Liver (tissue), 9 donors: Measurements from ENCODE around the gene CACNB1. TPM values are rescaled to one million over a fixed set of nuclear protein-coding genes. Genes with fewer than 3 reads are reported as not detected.

Source experiments
- DNase-seq: peaks from one replicate; pipeline ENCODE4 v3.0.0-alpha.2; 2017; ENCODE audit warnings: low spot score
- H3K27ac ChIP-seq, 2 donors: one replicate each; pipeline ENCODE4 v1.7.0; 2013; ENCODE audit warnings: inconsistent platforms in 2 of 2, low read length in 2 of 2, control low read depth in 1 of 2, low read depth in 1 of 2, mild to moderate bottlenecking in 1 of 2
- H3K27me3 ChIP-seq, 4 donors: one replicate each; pipeline versions ENCODE4 v1.6.1 to v1.7.0; 2013; ENCODE audit warnings: low read length in 3 of 4, inconsistent platforms in 1 of 4, mild to moderate bottlenecking in 1 of 4, moderate library complexity in 1 of 4; ENCODE audit not compliant: control insufficient read depth in 4 of 4, insufficient read depth in 4 of 4
- H3K36me3 ChIP-seq, 4 donors: one replicate each; pipeline versions ENCODE4 v1.6.1 to v1.7.0; 2013; ENCODE audit warnings: low read length in 3 of 4, mild to moderate bottlenecking in 3 of 4, low read depth in 1 of 4, moderate library complexity in 1 of 4; ENCODE audit not compliant: control insufficient read depth in 4 of 4, insufficient read depth in 3 of 4
- H3K4me1 ChIP-seq, 4 donors: one replicate each; pipeline versions ENCODE4 v1.6.1 to v1.7.0; 2013; ENCODE audit warnings: low read length in 3 of 4, mild to moderate bottlenecking in 3 of 4, moderate library complexity in 1 of 4; ENCODE audit not compliant: control insufficient read depth in 4 of 4, insufficient read depth in 4 of 4
- H3K4me3 ChIP-seq, 3 donors: one replicate each; pipeline versions ENCODE4 v1.6.1 to v1.7.0; 2013; ENCODE audit warnings: low read length in 3 of 3, control low read depth in 1 of 3, low read depth in 1 of 3, mild to moderate bottlenecking in 1 of 3
- H3K9ac ChIP-seq, 2 donors: one replicate each; pipeline ENCODE4 v1.7.0; 2013; ENCODE audit warnings: low read length in 2 of 2, mild to moderate bottlenecking in 2 of 2, moderate library complexity in 2 of 2, control low read depth in 1 of 2, low read depth in 1 of 2
- H3K9me3 ChIP-seq, 4 donors: one replicate each; pipeline versions ENCODE4 v1.6.1 to v1.7.0; 2013; ENCODE audit warnings: low read length in 3 of 4; ENCODE audit not compliant: control insufficient read depth in 4 of 4
- EGR1 ChIP-seq, 2 donors: IDR thresholded peaks; 2 replicates each; pipeline ENCODE4 v1.6.1; 2016 to 2018; ENCODE audit warnings: antibody characterized with exemption in 2 of 2, low read depth in 2 of 2
- FOXA1 ChIP-seq: IDR thresholded peaks from 2 replicates; pipeline ENCODE4 v1.6.1; 2016; ENCODE audit warnings: antibody characterized with exemption
- FOXA2 ChIP-seq: IDR thresholded peaks from 2 replicates; pipeline ENCODE4 v1.6.1; 2016; ENCODE audit warnings: antibody characterized with exemption
- GABPA ChIP-seq, 2 donors: IDR thresholded peaks in 1 of 2; conservative IDR thresholded peaks in 1 of 2; 2 replicates each; pipeline ENCODE4 v1.6.1; 2016; ENCODE audit warnings: antibody characterized with exemption in 2 of 2, mild to moderate bottlenecking in 1 of 2, moderate library complexity in 1 of 2
- HNF4A ChIP-seq, 2 donors: conservative IDR thresholded peaks; 2 replicates each; pipeline ENCODE4 v1.6.1; 2016; ENCODE audit warnings: antibody characterized with exemption in 2 of 2, mild to moderate bottlenecking in 2 of 2
- HNF4G ChIP-seq: IDR thresholded peaks from 2 replicates; pipeline ENCODE4 v1.6.1; 2016; ENCODE audit warnings: antibody characterized with exemption
- JUND ChIP-seq, 2 donors: IDR thresholded peaks; 2 replicates each; pipeline ENCODE4 v1.6.1; 2016; ENCODE audit warnings: antibody characterized with exemption in 2 of 2
- NR2F2 ChIP-seq: IDR thresholded peaks from 2 replicates; pipeline ENCODE4 v1.6.1; 2016; ENCODE audit warnings: antibody characterized with exemption
- RAD21 ChIP-seq, 2 donors: IDR thresholded peaks; 2 replicates each; pipeline ENCODE4 v1.6.1; 2016; ENCODE audit warnings: antibody characterized with exemption in 2 of 2, mild to moderate bottlenecking in 2 of 2
- RXRA ChIP-seq, 2 donors: IDR thresholded peaks; 2 replicates each; pipeline ENCODE4 v1.6.1; 2017 to 2018; ENCODE audit warnings: antibody characterized with exemption in 2 of 2, mild to moderate bottlenecking in 1 of 2
- SP1 ChIP-seq: IDR thresholded peaks from 2 replicates; pipeline ENCODE4 v1.6.1; 2018; ENCODE audit warnings: antibody characterized with exemption, mild to moderate bottlenecking
- TAF1 ChIP-seq: conservative IDR thresholded peaks from 2 replicates; pipeline ENCODE4 v1.6.1; 2016; ENCODE audit warnings: antibody characterized with exemption, mild to moderate bottlenecking
- YY1 ChIP-seq: IDR thresholded peaks from 2 replicates; pipeline ENCODE4 v1.6.1; 2016; ENCODE audit warnings: antibody characterized with exemption, mild to moderate bottlenecking
- WGBS: extraction: QIAGEN DNeasy Blood & Tissue Kit; methylation state at CpG from one replicate; pipeline ENCODE4 v1.1.7; 2013; 5-methylcytosine and 5-hydroxymethylcytosine counted together
- polyA plus RNA-seq, 2 donors: library from polyadenylated mRNA; stranded (reverse) in 1 of 2; unstranded in 1 of 2; fragments of 200-250 nt in 1 of 2; fragments of >200 nt in 1 of 2; fragmentation: Nextera tagmentation in 1 of 2; extraction: Ambion mirVana in 1 of 2; gene quantifications; one replicate each; pipeline versions ENCODE4 v1.2.1 to v1.2.3, GENCODE V29; 2013 to 2015
- total RNA-seq, 2 donors: library from RNA; depleted of rRNA; stranded (reverse); fragments of >200 nt; gene quantifications; one replicate each; pipeline ENCODE4 v1.2.3, GENCODE V29; 2014
- TF ChIP-seq, protein P1 (sequence below): IDR thresholded peaks from 2 replicates; pipeline ENCODE4 v1.6.1; 2016; ENCODE audit warnings: antibody characterized with exemption, mild to moderate bottlenecking
- TF ChIP-seq, protein P2 (sequence below): fragments of 150-350 bp; IDR thresholded peaks from 2 replicates; pipeline ENCODE4 v1.5.1; 2017; ENCODE audit warnings: improper control_type of control experiment, low read depth, low read length; ENCODE audit not compliant: missing input control
- TF ChIP-seq, protein P3 (sequence below): IDR thresholded peaks from 2 replicates; pipeline ENCODE4 v1.6.1; 2016; ENCODE audit warnings: antibody characterized with exemption
- TF ChIP-seq, protein P4 (sequence below): IDR thresholded peaks from 2 replicates; pipeline ENCODE4 v1.6.1; 2016; ENCODE audit warnings: antibody characterized with exemption
- TF ChIP-seq, protein P5 (sequence below): IDR thresholded peaks from 2 replicates; pipeline ENCODE4 v1.6.1; 2016; ENCODE audit warnings: antibody characterized with exemption
- donor health status: healthy.
- donor health status: healthy.
- donor health status: healthy.
- donor health status: healthy.
- donor health status: healthy.

CACNB1 gene
- total and polyA plus RNA-seq, 4 donors = 0.05 to 1.3 (median 0.26) TPM

DNA sequence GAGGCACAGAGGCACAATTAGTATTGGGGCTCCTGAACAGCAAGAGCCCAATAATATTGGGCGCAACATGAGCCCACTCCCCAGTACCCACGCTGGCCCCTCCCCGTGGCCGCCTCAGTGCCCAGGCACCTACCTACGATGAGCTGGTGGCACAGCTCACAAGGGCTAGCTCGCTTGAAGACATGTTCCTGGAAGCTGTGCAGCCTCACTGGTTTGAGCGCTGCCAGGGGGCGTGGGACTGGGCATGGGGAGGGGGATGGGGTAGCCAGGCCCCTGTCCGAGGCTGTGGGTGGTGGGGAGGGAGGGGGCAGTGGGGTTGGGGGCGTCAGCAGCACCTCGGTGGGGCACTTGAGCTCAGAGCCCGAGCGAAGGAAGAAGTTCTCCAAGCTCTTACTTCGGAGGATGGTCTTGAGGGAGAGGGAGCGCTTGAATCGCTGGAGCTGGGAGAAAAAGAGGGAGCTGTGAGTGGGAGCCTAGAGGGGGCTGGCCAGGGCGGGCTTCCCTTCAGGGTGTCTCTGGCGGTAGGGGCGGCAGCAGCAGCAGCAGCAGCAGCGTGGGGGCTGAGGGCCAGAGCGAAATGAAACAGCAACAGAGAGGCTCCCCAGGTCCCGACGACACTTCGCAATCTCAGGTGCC is 20.4 kb upstream of the CACNB1 start:
- Histone ChIP-seq H3K9me3 (no peaks in the 10 kb centered on the region), H3K27ac (no peak overlapping the region), H3K36me3 (no peaks in the 10 kb centered on the region), H3K4me3 (no peak overlapping the region), H3K4me1 (no peaks in the 10 kb centered on the region), H3K27me3 (no peaks in the 10 kb centered on the region), H3K9ac (no peak overlapping the region)
- no peak for DNase-seq
- WGBS = 21% methylated on average over 24 of the region's 24 CpGs
- TF ChIP-seq RXRA (IDR thresholded peaks at IDR 0.05) (no peak), EGR1 (IDR thresholded peaks at IDR 0.05; ENCODE audit: low read depth in 2 of 2) (no peak), HNF4A (conservative IDR thresholded peaks at IDR 0.05) (no peak), SP1 (no peak), JUND (IDR thresholded peaks at IDR 0.05) (no peak), YY1 (no peak), HNF4G (no peak), FOXA1 (no peak), RAD21 (IDR thresholded peaks at IDR 0.05) (no peak), TAF1 (no peak), FOXA2 (no peak), NR2F2 (no peak), GABPA (IDR thresholded peaks at IDR 0.05 in 1 of 2, conservative IDR thresholded peaks at IDR 0.05 in 1 of 2) (no peak)
- TF ChIP-seq, protein P1, sequence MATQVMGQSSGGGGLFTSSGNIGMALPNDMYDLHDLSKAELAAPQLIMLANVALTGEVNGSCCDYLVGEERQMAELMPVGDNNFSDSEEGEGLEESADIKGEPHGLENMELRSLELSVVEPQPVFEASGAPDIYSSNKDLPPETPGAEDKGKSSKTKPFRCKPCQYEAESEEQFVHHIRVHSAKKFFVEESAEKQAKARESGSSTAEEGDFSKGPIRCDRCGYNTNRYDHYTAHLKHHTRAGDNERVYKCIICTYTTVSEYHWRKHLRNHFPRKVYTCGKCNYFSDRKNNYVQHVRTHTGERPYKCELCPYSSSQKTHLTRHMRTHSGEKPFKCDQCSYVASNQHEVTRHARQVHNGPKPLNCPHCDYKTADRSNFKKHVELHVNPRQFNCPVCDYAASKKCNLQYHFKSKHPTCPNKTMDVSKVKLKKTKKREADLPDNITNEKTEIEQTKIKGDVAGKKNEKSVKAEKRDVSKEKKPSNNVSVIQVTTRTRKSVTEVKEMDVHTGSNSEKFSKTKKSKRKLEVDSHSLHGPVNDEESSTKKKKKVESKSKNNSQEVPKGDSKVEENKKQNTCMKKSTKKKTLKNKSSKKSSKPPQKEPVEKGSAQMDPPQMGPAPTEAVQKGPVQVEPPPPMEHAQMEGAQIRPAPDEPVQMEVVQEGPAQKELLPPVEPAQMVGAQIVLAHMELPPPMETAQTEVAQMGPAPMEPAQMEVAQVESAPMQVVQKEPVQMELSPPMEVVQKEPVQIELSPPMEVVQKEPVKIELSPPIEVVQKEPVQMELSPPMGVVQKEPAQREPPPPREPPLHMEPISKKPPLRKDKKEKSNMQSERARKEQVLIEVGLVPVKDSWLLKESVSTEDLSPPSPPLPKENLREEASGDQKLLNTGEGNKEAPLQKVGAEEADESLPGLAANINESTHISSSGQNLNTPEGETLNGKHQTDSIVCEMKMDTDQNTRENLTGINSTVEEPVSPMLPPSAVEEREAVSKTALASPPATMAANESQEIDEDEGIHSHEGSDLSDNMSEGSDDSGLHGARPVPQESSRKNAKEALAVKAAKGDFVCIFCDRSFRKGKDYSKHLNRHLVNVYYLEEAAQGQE = no peak
- TF ChIP-seq, protein P2, sequence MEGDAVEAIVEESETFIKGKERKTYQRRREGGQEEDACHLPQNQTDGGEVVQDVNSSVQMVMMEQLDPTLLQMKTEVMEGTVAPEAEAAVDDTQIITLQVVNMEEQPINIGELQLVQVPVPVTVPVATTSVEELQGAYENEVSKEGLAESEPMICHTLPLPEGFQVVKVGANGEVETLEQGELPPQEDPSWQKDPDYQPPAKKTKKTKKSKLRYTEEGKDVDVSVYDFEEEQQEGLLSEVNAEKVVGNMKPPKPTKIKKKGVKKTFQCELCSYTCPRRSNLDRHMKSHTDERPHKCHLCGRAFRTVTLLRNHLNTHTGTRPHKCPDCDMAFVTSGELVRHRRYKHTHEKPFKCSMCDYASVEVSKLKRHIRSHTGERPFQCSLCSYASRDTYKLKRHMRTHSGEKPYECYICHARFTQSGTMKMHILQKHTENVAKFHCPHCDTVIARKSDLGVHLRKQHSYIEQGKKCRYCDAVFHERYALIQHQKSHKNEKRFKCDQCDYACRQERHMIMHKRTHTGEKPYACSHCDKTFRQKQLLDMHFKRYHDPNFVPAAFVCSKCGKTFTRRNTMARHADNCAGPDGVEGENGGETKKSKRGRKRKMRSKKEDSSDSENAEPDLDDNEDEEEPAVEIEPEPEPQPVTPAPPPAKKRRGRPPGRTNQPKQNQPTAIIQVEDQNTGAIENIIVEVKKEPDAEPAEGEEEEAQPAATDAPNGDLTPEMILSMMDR = no peak
- TF ChIP-seq, protein P3, sequence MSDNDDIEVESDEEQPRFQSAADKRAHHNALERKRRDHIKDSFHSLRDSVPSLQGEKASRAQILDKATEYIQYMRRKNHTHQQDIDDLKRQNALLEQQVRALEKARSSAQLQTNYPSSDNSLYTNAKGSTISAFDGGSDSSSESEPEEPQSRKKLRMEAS = no peak
- TF ChIP-seq, protein P4, sequence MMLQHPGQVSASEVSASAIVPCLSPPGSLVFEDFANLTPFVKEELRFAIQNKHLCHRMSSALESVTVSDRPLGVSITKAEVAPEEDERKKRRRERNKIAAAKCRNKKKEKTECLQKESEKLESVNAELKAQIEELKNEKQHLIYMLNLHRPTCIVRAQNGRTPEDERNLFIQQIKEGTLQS = no peak
- TF ChIP-seq, protein P5, sequence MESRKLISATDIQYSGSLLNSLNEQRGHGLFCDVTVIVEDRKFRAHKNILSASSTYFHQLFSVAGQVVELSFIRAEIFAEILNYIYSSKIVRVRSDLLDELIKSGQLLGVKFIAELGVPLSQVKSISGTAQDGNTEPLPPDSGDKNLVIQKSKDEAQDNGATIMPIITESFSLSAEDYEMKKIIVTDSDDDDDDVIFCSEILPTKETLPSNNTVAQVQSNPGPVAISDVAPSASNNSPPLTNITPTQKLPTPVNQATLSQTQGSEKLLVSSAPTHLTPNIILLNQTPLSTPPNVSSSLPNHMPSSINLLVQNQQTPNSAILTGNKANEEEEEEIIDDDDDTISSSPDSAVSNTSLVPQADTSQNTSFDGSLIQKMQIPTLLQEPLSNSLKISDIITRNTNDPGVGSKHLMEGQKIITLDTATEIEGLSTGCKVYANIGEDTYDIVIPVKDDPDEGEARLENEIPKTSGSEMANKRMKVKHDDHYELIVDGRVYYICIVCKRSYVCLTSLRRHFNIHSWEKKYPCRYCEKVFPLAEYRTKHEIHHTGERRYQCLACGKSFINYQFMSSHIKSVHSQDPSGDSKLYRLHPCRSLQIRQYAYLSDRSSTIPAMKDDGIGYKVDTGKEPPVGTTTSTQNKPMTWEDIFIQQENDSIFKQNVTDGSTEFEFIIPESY = no peak
